Measurements from ENCODE around the gene USP35. TPM values are rescaled to one million over a fixed set of nuclear protein-coding genes. Genes with fewer than 3 reads are reported as not detected.

USP35 gene
- total and polyA plus RNA-seq, 2 donors (not counting 1 experiment from before 2014, with no cell fraction given): 4.8 to 6.0 TPM

- peak overlapping the region; percentile 72 for H3K27ac Mint-ChIP-seq
- ATAC-seq (ENCODE audit: low read depth) (no peak), DNase-seq (peak; percentile 24)
- intact Hi-C loops (cut with micrococcal nuclease): loop anchor here (2.0 to 5.0 kb wide), 2 partner anchors 38 to 228 kb away; partner anchors contain the start of gene GAB2
- H3K4me2 ChIP-seq (replicated peaks; ENCODE audit: low read depth, low read length, poor library complexity, severe bottlenecking): peak overlapping the region; percentile 89
- peaks cover 7% of the 10 kb centered on the region for H3K79me2 ChIP-seq (ENCODE audit: control insufficient read depth, insufficient read depth, low read length)
- H3K9me3 Mint-ChIP-seq (ENCODE audit: insufficient read depth): no peaks in the 10 kb centered on the region
- H3K9ac ChIP-seq (ENCODE audit: low read length): peak overlapping the region; percentile 99
- no peaks in the 10 kb centered on the region for H3K9me3 ChIP-seq (ENCODE audit: control extremely low read depth in 1 of 3, control insufficient read depth in 2 of 3, insufficient read depth in 1 of 3, low read length in 2 of 3)
- peaks cover 24 to 28% of the 10 kb centered on the region in 2 donors for H3K4me1 ChIP-seq (ENCODE audit: control insufficient read depth in 2 of 2, insufficient read depth in 2 of 2, low read length in 2 of 2)
- ChIA-PET POLR2A (interaction anchor here (1.8 kb wide), 1 partner anchor 50 kb away, joined by 11 read pairs; the partner anchor contains the start of gene ALG8), CTCF (interaction anchor here (0.8 to 1.7 kb wide), 6 partner anchors 39 to 384 kb away, joined by 3 to 9 read pairs (median 3); partner anchors contain the start of genes ALG8 and GAB2)
- peaks cover 45% of the 10 kb centered on the region for H3K4me1 Mint-ChIP-seq
- peak overlapping the region; percentile 100 for H3K4me3 Mint-ChIP-seq
- H2AFZ ChIP-seq (ENCODE audit: insufficient read depth, low read depth, low read length, poor library complexity, severe bottlenecking): peak overlapping the region; percentile 89
- no peak overlapping the region for H3K27ac ChIP-seq (ENCODE audit: low read length in 2 of 2)
- H3K4me3 ChIP-seq (ENCODE audit: control extremely low read depth in 1 of 5, extremely low read depth in 1 of 5, insufficient read depth in 1 of 5, low read depth in 2 of 5, low read length in 4 of 5): peak overlapping the region; percentile 27 to 96 (median 90)
- H3K27me3 ChIP-seq (replicated peaks in 1 of 4; ENCODE audit: control extremely low read depth in 1 of 4, control insufficient read depth in 3 of 4, insufficient read depth in 4 of 4, low read length in 3 of 4): no peaks in the 10 kb centered on the region
- H4K20me1 ChIP-seq (ENCODE audit: control insufficient read depth, insufficient read depth, low read length, poor library complexity, severe bottlenecking): no peaks in the 10 kb centered on the region
- H3K27me3 Mint-ChIP-seq: no peaks in the 10 kb centered on the region
- WGBS (ENCODE audit: insufficient coverage): 36% methylated on average over 7 of the region's 18 CpGs
- TF ChIP-seq EZH2 (IDR thresholded peaks at IDR 0.05; ENCODE audit: borderline replicate concordance, insufficient read depth, low read depth, low read length, poor library complexity, severe bottlenecking): no peak
- H3K36me3 ChIP-seq (replicated peaks in 1 of 2; ENCODE audit: control extremely low read depth in 1 of 2, control insufficient read depth in 1 of 2, extremely low read depth in 1 of 2, insufficient read depth in 2 of 2, low read length in 1 of 2): no peaks in the 10 kb centered on the region
These were observed 530 bp downstream of the USP35 start for GRCh38 chr11:78189174-78189724.

GRCh38 chr11:78189851-78190250 is 1.1 kb downstream of the USP35 start:
- H3K27ac Mint-ChIP-seq: peak overlapping the region; percentile 60
- no peak overlapping the region for H3K9ac ChIP-seq (ENCODE audit: low read length)
- H3K27me3 Mint-ChIP-seq: no peaks in the 10 kb centered on the region
- intact Hi-C loops (cut with micrococcal nuclease): loop anchor here (2.0 to 5.0 kb wide), 2 partner anchors 37 to 227 kb away; partner anchors contain the start of gene GAB2
- POLR2A ChIA-PET: no interaction called here
- peak overlapping the region; percentile 89 for H2AFZ ChIP-seq (ENCODE audit: insufficient read depth, low read depth, low read length, poor library complexity, severe bottlenecking)
- DNase-seq (no peak), ATAC-seq (ENCODE audit: low read depth) (no peak)
- H3K4me3 Mint-ChIP-seq: peak overlapping the region; percentile 100
- H4K20me1 ChIP-seq (ENCODE audit: control insufficient read depth, insufficient read depth, low read length, poor library complexity, severe bottlenecking): no peaks in the 10 kb centered on the region
- H3K36me3 ChIP-seq (replicated peaks in 1 of 2; ENCODE audit: control extremely low read depth in 1 of 2, control insufficient read depth in 1 of 2, extremely low read depth in 1 of 2, insufficient read depth in 2 of 2, low read length in 1 of 2): no peaks in the 10 kb centered on the region
- TF ChIP-seq CTCF (IDR thresholded peaks at IDR 0.05) (no peak), EZH2 (IDR thresholded peaks at IDR 0.05; ENCODE audit: borderline replicate concordance, insufficient read depth, low read depth, low read length, poor library complexity, severe bottlenecking) (no peak)
- no peak overlapping the region for H3K27ac ChIP-seq (ENCODE audit: low read length in 2 of 2)
- WGBS (ENCODE audit: insufficient coverage): 48% methylated on average over 3 of the region's 3 CpGs
- H3K9me3 Mint-ChIP-seq (ENCODE audit: insufficient read depth): no peaks in the 10 kb centered on the region
- H3K4me2 ChIP-seq (replicated peaks; ENCODE audit: low read depth, low read length, poor library complexity, severe bottlenecking): peak overlapping the region; percentile 89
- CTCF ChIA-PET: interaction anchor here (0.8 to 1.7 kb wide), 3 partner anchors 38 to 383 kb away, joined by 3 to 5 read pairs (median 3); no protein-coding TSS in a partner anchor
- H3K27me3 ChIP-seq (replicated peaks in 1 of 4; ENCODE audit: control extremely low read depth in 1 of 4, control insufficient read depth in 3 of 4, insufficient read depth in 4 of 4, low read length in 3 of 4): no peaks in the 10 kb centered on the region
- H3K4me1 Mint-ChIP-seq: peaks cover 47% of the 10 kb centered on the region
- peaks cover 7% of the 10 kb centered on the region for H3K79me2 ChIP-seq (ENCODE audit: control insufficient read depth, insufficient read depth, low read length)
- no peaks in the 10 kb centered on the region for H3K9me3 ChIP-seq (ENCODE audit: control extremely low read depth in 1 of 3, control insufficient read depth in 2 of 3, insufficient read depth in 1 of 3, low read length in 2 of 3)
- peaks cover 24 to 28% of the 10 kb centered on the region in 2 donors for H3K4me1 ChIP-seq (ENCODE audit: control insufficient read depth in 2 of 2, insufficient read depth in 2 of 2, low read length in 2 of 2)
- no peak overlapping the region for H3K4me3 ChIP-seq (ENCODE audit: control extremely low read depth in 1 of 5, extremely low read depth in 1 of 5, insufficient read depth in 1 of 5, low read depth in 2 of 5, low read length in 4 of 5)
